ENCODE data around the gene ASMTL.
"Not testable (repeated sequence)": the region's sequence is repeated elsewhere in the genome, so short reads cannot be mapped to it uniquely, and the experiment has no call there.

DNA sequence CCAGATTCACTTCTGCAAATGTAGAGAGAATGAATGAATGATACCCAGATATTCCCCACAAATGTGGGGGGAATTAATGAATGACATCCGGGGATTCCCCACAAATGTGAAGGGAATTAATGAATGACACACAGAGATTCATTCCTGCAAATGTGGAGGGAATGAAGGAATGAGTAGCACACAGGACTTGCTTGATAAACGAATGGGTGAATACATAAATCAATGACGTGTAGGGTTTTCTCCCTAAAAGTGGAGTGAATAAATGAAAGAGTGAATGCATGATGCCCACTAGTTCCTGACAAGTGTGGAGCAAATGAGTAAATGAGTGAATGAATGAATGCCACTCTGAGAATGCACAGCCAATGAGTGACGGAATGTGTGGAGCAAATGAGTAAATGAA is 38.5 kb upstream of the ASMTL start:
- TF ChIP-seq, protein P1, sequence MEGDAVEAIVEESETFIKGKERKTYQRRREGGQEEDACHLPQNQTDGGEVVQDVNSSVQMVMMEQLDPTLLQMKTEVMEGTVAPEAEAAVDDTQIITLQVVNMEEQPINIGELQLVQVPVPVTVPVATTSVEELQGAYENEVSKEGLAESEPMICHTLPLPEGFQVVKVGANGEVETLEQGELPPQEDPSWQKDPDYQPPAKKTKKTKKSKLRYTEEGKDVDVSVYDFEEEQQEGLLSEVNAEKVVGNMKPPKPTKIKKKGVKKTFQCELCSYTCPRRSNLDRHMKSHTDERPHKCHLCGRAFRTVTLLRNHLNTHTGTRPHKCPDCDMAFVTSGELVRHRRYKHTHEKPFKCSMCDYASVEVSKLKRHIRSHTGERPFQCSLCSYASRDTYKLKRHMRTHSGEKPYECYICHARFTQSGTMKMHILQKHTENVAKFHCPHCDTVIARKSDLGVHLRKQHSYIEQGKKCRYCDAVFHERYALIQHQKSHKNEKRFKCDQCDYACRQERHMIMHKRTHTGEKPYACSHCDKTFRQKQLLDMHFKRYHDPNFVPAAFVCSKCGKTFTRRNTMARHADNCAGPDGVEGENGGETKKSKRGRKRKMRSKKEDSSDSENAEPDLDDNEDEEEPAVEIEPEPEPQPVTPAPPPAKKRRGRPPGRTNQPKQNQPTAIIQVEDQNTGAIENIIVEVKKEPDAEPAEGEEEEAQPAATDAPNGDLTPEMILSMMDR (IDR thresholded peaks at IDR 0.05; ENCODE audit: borderline replicate concordance, extremely low read depth, low read length, poor library complexity, severe bottlenecking) = not testable (repeated sequence)
- not testable (repeated sequence) for TF ChIP-seq EZH2 (IDR thresholded peaks at IDR 0.05; ENCODE audit: borderline replicate concordance, low read depth, low read length, severe bottlenecking)

Measured in DND-41 (cell line).